Aorta (tissue), 5 donors: ENCODE data around the gene SRGAP1. TPM values are rescaled to one million over a fixed set of nuclear protein-coding genes. Genes with fewer than 3 reads are reported as not detected.
A peak's percentile ranks its signal among the peaks of the same experiment; 100 is the strongest.

Source experiments
- ATAC-seq: fragments of 200-7000 bp; cut with Tn5 transposase; one replicate; pipeline ENCODE4 v1.9.1; 2022; ENCODE audit warnings: moderate library complexity; ENCODE audit not compliant: low FRiP score
- DNase-seq, 2 donors: peaks; one replicate each; pipeline ENCODE4 v3.0.0-alpha.2; 2020
- H3K27ac ChIP-seq, 2 donors: one replicate each; pipeline ENCODE4 v1.5.1; 2013; ENCODE audit warnings: low read length in 2 of 2, mild to moderate bottlenecking in 2 of 2, moderate library complexity in 2 of 2, control low read depth in 1 of 2, inconsistent platforms in 1 of 2, low read depth in 1 of 2
- H3K27me3 ChIP-seq, 2 donors: one replicate each; pipeline ENCODE4 v1.6.1; 2013; ENCODE audit warnings: control low read depth in 1 of 2, low read length in 1 of 2, mild to moderate bottlenecking in 1 of 2, moderate library complexity in 1 of 2; ENCODE audit not compliant: insufficient read depth in 2 of 2, control insufficient read depth in 1 of 2
- H3K36me3 ChIP-seq, 2 donors: one replicate each; pipeline ENCODE4 v1.6.1; 2013; ENCODE audit warnings: control low read depth in 1 of 2, low read length in 1 of 2, mild to moderate bottlenecking in 1 of 2; ENCODE audit not compliant: insufficient read depth in 2 of 2, control insufficient read depth in 1 of 2
- H3K4me1 ChIP-seq, 2 donors: one replicate each; pipeline ENCODE4 v1.6.1; 2013; ENCODE audit warnings: low read length in 2 of 2, control low read depth in 1 of 2, mild to moderate bottlenecking in 1 of 2, moderate library complexity in 1 of 2; ENCODE audit not compliant: insufficient read depth in 2 of 2, control insufficient read depth in 1 of 2
- H3K4me3 ChIP-seq, 2 donors: one replicate each; pipeline ENCODE4 v1.5.1; 2013; ENCODE audit warnings: low read length in 2 of 2, control low read depth in 1 of 2, mild to moderate bottlenecking in 1 of 2
- H3K9me3 ChIP-seq: one replicate; pipeline ENCODE4 v1.6.1; 2013; ENCODE audit warnings: mild to moderate bottlenecking, low read length; ENCODE audit not compliant: control insufficient read depth
- WGBS, 2 donors: extraction: QIAGEN DNeasy Blood & Tissue Kit; methylation state at CpG; one replicate each; pipeline ENCODE4 v1.1.7; 2013; 5-methylcytosine and 5-hydroxymethylcytosine counted together
- intact Hi-C, 2 donors: fragments of 100-400 bp; cut with DNase I; formaldehyde crosslinking; loops; one replicate each; pipeline versions ENCODE4 v1.14.2 to v1.15.0; 2022
- polyA plus RNA-seq, 2 donors: library from polyadenylated mRNA; stranded (reverse); fragments of 200-250 nt; gene quantifications; one replicate each; pipeline ENCODE4 v1.2.3, GENCODE V29; 2013
- total RNA-seq, 2 donors: library from RNA; stranded (reverse); fragmentation: NEBNext Ultra II Directional; extraction: Animal tissue kit (Norgen Biotek cat#: 25700); gene quantifications; one replicate each; pipeline ENCODE4 v1.2.1, GENCODE V29; 2021
- donor health status: healthy with polysubstance abuse.
- donor health status: Bipolar disorder and iron deficiency.
- donor health status: DM: no; HTN: no; CAD: no.
- donor health status: DM: no; HTN: no; CAD: no.
- donor health status: DM: yes; HTN: yes; CAD: no.

Gene SRGAP1
- total and polyA plus RNA-seq, 4 donors: 0.88 to 15.5 (median 6.0) TPM

DNA sequence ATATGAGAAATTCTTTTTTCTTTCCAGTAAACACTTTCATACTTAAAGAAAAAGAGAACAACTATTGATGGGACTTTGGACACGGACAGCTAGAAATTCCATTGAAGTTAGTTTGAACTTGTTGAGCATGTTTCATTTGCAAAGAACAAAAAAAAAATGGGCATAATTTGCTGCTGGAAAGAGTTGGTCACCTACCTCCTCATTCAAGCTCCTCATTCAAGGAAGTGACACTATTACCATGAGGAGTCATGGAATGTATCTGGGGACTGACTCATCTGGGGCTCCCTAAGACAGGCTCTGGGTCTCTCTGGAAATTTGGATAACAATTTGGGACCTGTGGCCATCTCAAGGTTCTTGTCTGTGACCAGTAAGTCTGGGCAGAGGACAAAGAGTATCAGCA lies 327.2 kb downstream of the SRGAP1 start:
- Histone ChIP-seq H3K4me1 (no peaks in the 10 kb centered on the region), H3K27me3 (no peaks in the 10 kb centered on the region), H3K4me3 (no peak overlapping the region), H3K27ac (no peak overlapping the region), H3K9me3 (no peaks in the 10 kb centered on the region), H3K36me3 (no peaks in the 10 kb centered on the region)
- ATAC-seq (no peak), DNase-seq (no peak)
- intact Hi-C loops: no loop called here
- 64 to 65% methylated on average over 1 of the region's 1 CpG for WGBS, 2 donors

DNA sequence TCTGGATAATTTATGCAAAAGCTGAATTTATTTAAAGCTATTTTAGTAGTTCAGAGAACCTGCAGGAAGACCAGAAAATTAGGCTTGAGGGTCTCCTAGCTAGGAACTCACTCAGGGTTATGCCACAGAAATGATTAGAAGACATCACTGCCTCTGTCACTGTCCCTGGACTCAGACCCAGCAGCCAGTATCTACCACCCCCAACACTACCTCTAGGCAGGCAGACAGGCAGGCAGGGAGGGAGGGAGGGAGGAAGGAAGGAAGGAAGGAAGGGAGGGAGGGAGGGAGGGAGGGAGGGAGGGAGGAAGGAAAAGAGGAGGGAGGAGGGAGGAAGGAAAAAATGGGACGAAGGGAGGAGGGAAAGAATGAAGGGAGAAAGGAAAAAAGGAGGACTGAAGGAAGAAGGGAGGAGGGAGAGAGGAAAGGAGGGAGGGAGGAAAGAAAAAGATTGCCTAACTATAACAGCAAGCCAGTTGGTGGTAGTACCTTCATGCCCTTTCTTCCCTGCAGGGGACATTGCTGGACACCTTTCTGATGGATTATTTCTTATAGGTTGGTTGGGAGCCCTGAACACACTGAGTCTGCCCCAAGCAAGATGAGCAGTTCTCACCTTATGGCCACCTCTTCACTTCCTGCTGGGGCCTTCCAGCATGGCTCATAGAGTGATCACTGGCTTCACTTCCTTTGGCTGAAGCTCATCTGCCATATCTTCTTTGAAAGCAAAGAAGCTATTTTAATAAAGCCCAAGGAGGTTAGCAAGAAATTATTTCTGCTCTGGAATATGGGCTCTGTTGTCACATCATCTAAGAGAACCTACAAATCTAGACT lies 327.9 kb downstream of the SRGAP1 start:
- Histone ChIP-seq H3K9me3 (no peaks in the 10 kb centered on the region), H3K4me1 (no peaks in the 10 kb centered on the region), H3K4me3 (no peak overlapping the region), H3K27ac (no peak overlapping the region), H3K36me3 (no peaks in the 10 kb centered on the region), H3K27me3 (no peaks in the 10 kb centered on the region)
- intact Hi-C loops: no loop called here
- ATAC-seq (no peak), DNase-seq (no peak)
- 53 to 73% methylated on average over 1 of the region's 1 CpG for WGBS, 2 donors

DNA sequence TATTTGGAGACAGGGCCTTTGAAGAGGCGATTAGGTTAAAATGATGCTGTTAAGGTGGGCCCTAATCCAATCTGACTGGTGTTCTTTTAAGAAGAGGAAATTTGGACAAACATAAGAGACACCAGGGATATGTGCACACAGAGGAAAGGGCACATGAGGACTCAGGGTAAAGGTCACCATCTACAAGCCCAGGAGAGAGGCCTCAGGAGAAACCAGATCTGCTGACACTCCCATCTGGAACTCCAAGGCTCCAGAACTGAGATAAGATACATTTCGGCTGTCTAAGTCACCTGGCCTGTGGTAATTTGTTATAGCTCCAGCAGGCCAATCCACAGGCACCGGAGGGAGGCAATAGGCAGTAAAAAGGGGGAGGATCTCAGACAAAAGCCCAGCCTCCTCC lies 329.0 kb downstream of the SRGAP1 start:
- Histone ChIP-seq H3K27ac (no peak overlapping the region), H3K27me3 (no peaks in the 10 kb centered on the region), H3K9me3 (no peaks in the 10 kb centered on the region), H3K36me3 (no peaks in the 10 kb centered on the region), H3K4me3 (no peak overlapping the region), H3K4me1 (no peaks in the 10 kb centered on the region)
- no peak for ATAC-seq
- 92 to 94% methylated on average over 3 of the region's 3 CpGs for WGBS, 2 donors
- DNase-seq: no peak
- intact Hi-C loops: no loop called here

DNA sequence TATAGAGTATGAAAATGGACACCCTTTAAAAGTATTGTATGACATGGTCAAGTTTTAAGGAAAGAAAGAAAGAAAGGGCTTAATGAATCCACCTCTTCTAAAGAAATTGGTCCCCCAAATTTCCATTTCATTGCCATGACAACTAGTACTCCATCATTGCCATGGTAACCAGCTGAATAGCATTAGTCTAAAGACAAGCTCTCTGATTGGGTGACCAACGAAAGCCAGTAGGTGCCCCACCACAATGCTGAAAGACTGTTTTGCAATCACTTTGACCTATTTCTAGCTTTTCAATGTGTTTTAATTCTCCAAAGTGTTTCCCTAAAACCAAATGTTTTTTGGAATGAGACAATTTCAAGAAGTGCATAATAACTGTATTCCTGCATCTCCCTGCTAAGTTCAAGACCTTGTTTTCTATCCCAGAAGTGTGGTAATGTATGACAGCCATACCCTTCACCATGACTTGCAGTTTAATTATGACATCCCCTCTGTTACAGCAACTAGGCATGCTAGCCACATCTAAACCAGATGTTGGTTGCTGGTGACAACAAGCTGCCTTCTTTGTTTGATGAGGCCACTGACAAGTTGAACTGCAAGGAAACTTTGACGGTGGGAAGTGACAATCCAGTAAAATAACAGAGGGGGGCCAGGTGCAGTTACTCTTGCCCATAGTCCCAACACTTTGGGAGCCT lies 330.9 kb downstream of the SRGAP1 start:
- H3K4me3 ChIP-seq: no peak overlapping the region
- intact Hi-C loops: no loop called here
- no peaks in the 10 kb centered on the region for H3K27me3 ChIP-seq
- H3K9me3 ChIP-seq: no peaks in the 10 kb centered on the region
- H3K36me3 ChIP-seq: no peaks in the 10 kb centered on the region
- no peak for DNase-seq
- WGBS, 2 donors: 69 to 72% methylated on average over 2 of the region's 2 CpGs
- H3K27ac ChIP-seq: no peak overlapping the region
- H3K4me1 ChIP-seq: peaks cover 0 to under 1% of the 10 kb centered on the region in 2 donors
- ATAC-seq: no peak

DNA sequence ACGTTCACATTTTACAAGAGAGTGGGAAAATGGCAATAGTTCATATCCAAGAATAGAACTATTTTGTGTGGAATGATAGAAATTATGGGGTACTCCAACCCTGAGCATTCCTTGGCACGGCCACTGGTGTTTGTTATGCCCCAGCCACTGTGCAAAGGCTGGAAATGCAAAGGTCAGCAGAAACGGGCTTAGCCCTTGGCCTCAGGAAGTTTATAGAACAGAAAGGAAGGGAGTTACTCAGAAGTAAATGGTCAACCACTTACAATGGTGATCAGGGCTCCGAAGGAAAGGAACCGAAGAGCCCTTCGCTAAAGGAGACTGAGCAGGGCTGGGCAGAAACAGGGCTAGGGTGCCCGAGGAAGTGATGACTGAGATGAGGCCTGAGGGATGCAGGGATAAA lies 332.5 kb downstream of the SRGAP1 start:
- H3K4me3 ChIP-seq: no peak overlapping the region
- intact Hi-C loops: no loop called here
- 76 to 79% methylated on average over 7 of the region's 7 CpGs for WGBS, 2 donors
- no peak overlapping the region for H3K27ac ChIP-seq
- no peak for ATAC-seq
- H3K9me3 ChIP-seq: no peaks in the 10 kb centered on the region
- no peak for DNase-seq
- no peaks in the 10 kb centered on the region for H3K27me3 ChIP-seq
- H3K36me3 ChIP-seq: no peaks in the 10 kb centered on the region
- peaks cover 2 to 3% of the 10 kb centered on the region in 2 donors for H3K4me1 ChIP-seq

DNA sequence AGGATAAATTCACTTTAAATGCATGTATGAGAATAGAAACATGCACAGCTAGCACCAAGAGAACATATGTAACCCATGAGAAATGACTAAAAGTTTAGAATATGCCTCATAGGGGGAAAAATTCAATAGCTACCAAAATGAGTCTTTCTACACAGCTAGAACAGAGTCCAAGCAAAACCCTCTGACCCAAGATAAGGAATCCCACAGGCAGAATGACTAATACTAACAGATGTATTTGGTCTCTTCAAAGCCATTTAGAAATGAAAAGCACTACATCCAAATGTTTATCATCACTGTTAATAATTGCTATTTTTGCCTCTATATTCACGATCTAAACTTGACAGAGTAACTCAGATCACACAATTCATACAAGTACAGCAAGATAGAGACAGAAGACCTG lies 333.6 kb downstream of the SRGAP1 start:
- intact Hi-C loops: no loop called here
- Histone ChIP-seq H3K4me3 (no peak overlapping the region), H3K4me1 (peaks cover 2 to 7% of the 10 kb centered on the region in 2 donors), H3K27me3 (no peaks in the 10 kb centered on the region), H3K9me3 (no peaks in the 10 kb centered on the region), H3K36me3 (no peaks in the 10 kb centered on the region), H3K27ac (no peak overlapping the region)
- ATAC-seq (no peak), DNase-seq (no peak)
- 3 to 5% methylated on average over 1 of the region's 1 CpG for WGBS, 2 donors

DNA sequence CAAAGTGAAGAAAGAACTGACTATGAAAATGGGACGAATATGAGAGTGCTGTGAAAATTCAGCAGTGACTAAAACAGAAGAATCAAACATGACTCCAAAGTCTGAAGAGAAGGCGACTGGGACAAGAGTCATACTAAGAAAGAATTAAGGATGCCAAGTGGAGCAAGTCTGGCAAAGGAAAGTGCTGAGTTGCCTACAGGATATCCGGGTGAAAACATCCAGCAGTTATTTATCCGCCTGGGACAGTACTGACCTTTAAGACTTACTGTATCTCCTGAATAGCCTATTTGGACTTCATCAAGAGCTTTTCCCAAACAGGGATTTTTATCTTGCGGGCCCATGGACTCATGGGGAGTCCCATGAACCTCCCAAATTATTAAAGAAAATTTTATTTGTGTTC lies 336.5 kb downstream of the SRGAP1 start:
- no peaks in the 10 kb centered on the region for H3K36me3 ChIP-seq
- H3K9me3 ChIP-seq: no peaks in the 10 kb centered on the region
- ATAC-seq (peak; percentile 64), DNase-seq (no peak)
- H3K27ac ChIP-seq: peak overlapping the region; percentile 33 to 82
- no peak overlapping the region for H3K4me3 ChIP-seq
- intact Hi-C loops: loop anchor here (1.0 to 10.0 kb wide), 6 partner anchors 41 to 339 kb away; partner anchors contain the start of genes KICS2 (in 1 of the 2) and SRGAP1 (in 1 of the 2)
- 19 to 22% methylated on average over 5 of the region's 5 CpGs for WGBS, 2 donors
- H3K4me1 ChIP-seq: peaks cover 2 to 7% of the 10 kb centered on the region in 2 donors
- no peaks in the 10 kb centered on the region for H3K27me3 ChIP-seq

DNA sequence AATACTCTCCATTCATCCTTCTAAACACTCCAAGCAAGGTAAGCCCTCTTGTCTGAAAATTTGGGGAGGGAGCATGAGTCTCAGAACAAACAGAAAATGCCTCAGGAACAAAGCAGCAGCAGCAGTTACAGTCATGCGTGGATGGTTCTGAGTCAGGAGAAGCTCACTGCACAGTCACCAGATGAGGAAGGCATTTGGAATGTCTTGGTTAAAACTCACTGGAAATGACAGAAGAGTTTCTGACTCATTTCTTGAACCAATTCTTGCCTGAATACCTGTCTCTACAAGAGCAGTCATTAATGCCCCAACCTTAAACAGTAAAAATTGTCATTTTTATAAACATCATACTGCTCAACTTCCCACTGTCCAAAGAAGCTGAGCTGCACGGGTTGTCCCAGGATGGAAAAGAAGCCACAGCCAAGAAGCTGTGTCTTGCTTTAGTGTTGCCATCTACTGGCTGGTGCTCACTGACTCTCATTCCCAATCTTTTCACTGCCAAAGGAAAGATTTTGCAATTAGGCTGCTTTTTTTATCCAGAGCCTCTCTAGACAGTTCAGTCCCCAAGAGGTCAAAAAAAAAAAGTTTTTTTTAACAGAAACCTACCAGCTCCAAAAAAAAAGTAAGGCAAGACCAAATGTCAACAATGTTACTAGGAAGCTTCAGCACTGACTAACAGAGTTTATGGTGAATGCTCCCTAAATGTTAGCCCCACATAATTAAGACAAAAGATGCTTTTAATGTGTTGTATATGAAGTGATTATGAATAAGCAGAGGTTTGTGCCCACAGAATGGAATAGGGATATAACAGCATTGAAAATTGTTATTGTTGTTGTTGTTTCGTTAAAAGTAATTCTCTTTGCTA lies 337.2 kb downstream of the SRGAP1 start:
- DNase-seq (peak in 1 of 2 donors; percentile 50), ATAC-seq (peak; percentile 91)
- H3K36me3 ChIP-seq: no peaks in the 10 kb centered on the region
- H3K4me1 ChIP-seq: peaks cover 2 to 7% of the 10 kb centered on the region in 2 donors
- no peaks in the 10 kb centered on the region for H3K27me3 ChIP-seq
- intact Hi-C loops: loop anchor here (1.0 to 10.0 kb wide), 6 partner anchors 41 to 339 kb away; partner anchors contain the start of genes KICS2 (in 1 of the 2) and SRGAP1 (in 1 of the 2)
- 27 to 29% methylated on average over 3 of the region's 3 CpGs for WGBS, 2 donors
- peak overlapping the region; percentile 82 to 91 for H3K27ac ChIP-seq
- no peaks in the 10 kb centered on the region for H3K9me3 ChIP-seq
- H3K4me3 ChIP-seq: no peak overlapping the region
